Esophagus muscularis mucosa (tissue), 4 donors: ENCODE data around the gene SLC35A4. TPM values are rescaled to one million over a fixed set of nuclear protein-coding genes. Genes with fewer than 3 reads are reported as not detected.
A peak's percentile ranks its signal among the peaks of the same experiment; 100 is the strongest.

Experiments used
- DNase-seq: peaks from one replicate; pipeline ENCODE4 v3.0.0-alpha.2; 2017; ENCODE audit errors: extremely low spot score
- H3K27ac ChIP-seq, 4 donors: fragments of 200-600 bp; sonication (generic); replicated peaks in 1 of 4; 1 replicate in 3 of 4; 2 replicates in 1 of 4; pipeline ENCODE4 v1.5.1; 2016 to 2019; ENCODE audit warnings: mild to moderate bottlenecking in 1 of 4
- H3K27me3 ChIP-seq, 4 donors: fragments of 200-600 bp; sonication (generic); one replicate each; pipeline versions ENCODE4 v1.5.1 to v1.6.0; 2016 to 2019
- H3K36me3 ChIP-seq, 4 donors: fragments of 200-600 bp; sonication (generic); one replicate each; pipeline ENCODE4 v1.5.1; 2016 to 2019
- H3K4me1 ChIP-seq, 4 donors: fragments of 200-600 bp; sonication (generic); one replicate each; pipeline ENCODE4 v1.5.1; 2016 to 2019
- H3K4me3 ChIP-seq, 4 donors: fragments of 200-600 bp; sonication (generic); 1 replicate in 2 of 4; 2 replicates in 2 of 4; pipeline ENCODE4 v1.5.1; 2016 to 2019; ENCODE audit warnings: mild to moderate bottlenecking in 4 of 4, moderate library complexity in 1 of 4
- H3K9me3 ChIP-seq, 4 donors: fragments of 200-600 bp; sonication (generic); 1 replicate in 3 of 4; 2 replicates in 1 of 4; pipeline ENCODE4 v1.5.1; 2016 to 2019
- CTCF ChIP-seq, 3 experiments: fragments of 200-600 bp in 2 of 3; fragments of 450-650 bp in 1 of 3; sonication (generic) in 2 of 3; IDR thresholded peaks; one replicate each; pipeline ENCODE4 v1.5.1; 2017 to 2019; ENCODE audit warnings: antibody characterized with exemption in 3 of 3, mild to moderate bottlenecking in 2 of 3, moderate library complexity in 1 of 3
- EP300 ChIP-seq: sonication (generic); formaldehyde crosslinking; IDR thresholded peaks from one replicate; pipeline ENCODE4 v1.6.1; 2017; ENCODE audit warnings: antibody characterized with exemption
- POLR2A ChIP-seq: fragments of 450-650 bp; IDR thresholded peaks from one replicate; pipeline ENCODE4 v1.6.1; 2017; ENCODE audit warnings: antibody characterized with exemption, moderate library complexity, mild to moderate bottlenecking, low read depth
- POLR2AphosphoS5 ChIP-seq, 2 donors: sonication (generic); formaldehyde crosslinking; IDR thresholded peaks; one replicate each; pipeline ENCODE4 v1.6.1; 2017; ENCODE audit warnings: antibody characterized with exemption in 2 of 2
- WGBS: methylation state at CpG from one replicate; pipeline ENCODE4 v1.1.5; 2018; 5-methylcytosine and 5-hydroxymethylcytosine counted together
- intact Hi-C: fragments of 100-400 bp; cut with DNase I; formaldehyde crosslinking; loops from one replicate; pipeline ENCODE4 v1.15.1; 2023
- total RNA-seq, 4 donors: library from RNA; depleted of rRNA; stranded (reverse); fragments of >200 nt; gene quantifications; one replicate each; pipeline versions ENCODE4 v1.1.0 to v1.2.1, GENCODE V29; 2016

Gene SLC35A4
- total RNA-seq, 4 donors from 2014 or later = 27.8 to 45.1 (median 36.6) TPM

- no peaks in the 10 kb centered on the region for H3K9me3 ChIP-seq
- H3K27me3 ChIP-seq = no peaks in the 10 kb centered on the region
- peaks cover 65 to 72% (median 70%) of the 10 kb centered on the region in 4 donors for H3K4me1 ChIP-seq
- H3K4me3 ChIP-seq = no peak overlapping the region
- H3K27ac ChIP-seq = peak overlapping the region in 2 of 4 donors; percentile 93 to 98
- intact Hi-C loops = loop anchor here (5.0 kb wide), 1 partner anchor 85 kb away; the partner anchor contains the start of gene TMCO6
- TF ChIP-seq EP300 = no peak
- TF ChIP-seq POLR2A = no peak
- no peak for TF ChIP-seq POLR2AphosphoS5 (IDR thresholded peaks at IDR 0.05)
- no peak for TF ChIP-seq CTCF (IDR thresholded peaks at IDR 0.05)
- H3K36me3 ChIP-seq = peaks cover 5 to 36% (median 28%) of the 10 kb centered on the region in 4 donors
- 70% methylated on average over 2 of the region's 4 CpGs for WGBS
- DNase-seq = no peak
Observed at GRCh38 chr5:140551872-140552271, 12.8 kb upstream of the SLC35A4 start.

- Histone ChIP-seq H3K27me3 (no peaks in the 10 kb centered on the region), H3K4me1 (peaks cover 51 to 63% (median 62%) of the 10 kb centered on the region in 4 donors), H3K27ac (peak overlapping the region in 2 of 4 donors; percentile 22 to 98), H3K36me3 (peaks cover 5 to 39% (median 28%) of the 10 kb centered on the region in 4 donors), H3K9me3 (no peaks in the 10 kb centered on the region), H3K4me3 (no peak overlapping the region)
- WGBS = 82% methylated on average over 2 of the region's 2 CpGs
- intact Hi-C loops = loop anchor here (5.0 kb wide), 1 partner anchor 84 kb away; the partner anchor contains the start of gene TMCO6
- DNase-seq = no peak
- TF ChIP-seq POLR2AphosphoS5 (IDR thresholded peaks at IDR 0.05) (no peak), POLR2A (no peak), CTCF (IDR thresholded peaks at IDR 0.05) (no peak), EP300 (no peak)
Observed at GRCh38 chr5:140553657-140554056, 11.0 kb upstream of the SLC35A4 start.

- intact Hi-C loops = loop anchor here (5.0 kb wide), 1 partner anchor 83 kb away; the partner anchor contains the start of gene TMCO6
Observed at GRCh38 chr5:140554454-140554853, 10.2 kb upstream of the SLC35A4 start.

GRCh38 chr5:140555747-140556312, 8.8 kb upstream of the SLC35A4 start:
- H3K36me3 ChIP-seq = peaks cover 5 to 41% (median 26%) of the 10 kb centered on the region in 4 donors
- no peaks in the 10 kb centered on the region for H3K27me3 ChIP-seq
- TF ChIP-seq POLR2A (no peak), EP300 (no peak), POLR2AphosphoS5 (IDR thresholded peaks at IDR 0.05) (no peak), CTCF (IDR thresholded peaks at IDR 0.05) (no peak)
- no peak for DNase-seq
- H3K9me3 ChIP-seq = no peaks in the 10 kb centered on the region
- peak overlapping the region in 3 of 4 donors; percentile 69 to 87 (median 73) for H3K4me3 ChIP-seq
- intact Hi-C loops = no loop called here
- H3K4me1 ChIP-seq = peaks cover 32 to 42% (median 41%) of the 10 kb centered on the region in 4 donors
- peak overlapping the region; percentile 2 to 90 (median 50) for H3K27ac ChIP-seq
- 92% methylated on average over 1 of the region's 1 CpG for WGBS

More at GRCh38 chr5:140554454-140554853, 10.2 kb upstream of the SLC35A4 start:
- H3K27ac ChIP-seq = peak overlapping the region in 2 of 4 donors; percentile 15 to 98
- no peak overlapping the region for H3K4me3 ChIP-seq
- 66% methylated on average over 2 of the region's 2 CpGs for WGBS
- peaks cover 5 to 41% (median 30%) of the 10 kb centered on the region in 4 donors for H3K36me3 ChIP-seq
- no peak for DNase-seq
- no peaks in the 10 kb centered on the region for H3K27me3 ChIP-seq
- peaks cover 43 to 55% (median 55%) of the 10 kb centered on the region in 4 donors for H3K4me1 ChIP-seq
- H3K9me3 ChIP-seq = no peaks in the 10 kb centered on the region
- no peak for TF ChIP-seq POLR2AphosphoS5 (IDR thresholded peaks at IDR 0.05)
- TF ChIP-seq CTCF (IDR thresholded peaks at IDR 0.05) = no peak
- no peak for TF ChIP-seq EP300
- TF ChIP-seq POLR2A = no peak
